HTERT RPE-1 (cell line): ENCODE data around the gene EPHA2.

Source experiments
- in situ Hi-C: fragments of 300-500 bp; cut with MboI; formaldehyde crosslinking; loops from 4 replicates; pipeline ENCODE4 v1.14.3; 2020; ENCODE audit warnings: low sequenced_read_pairs

Gene EPHA2

GRCh38 chr1:16076865-16077238 is 79.0 kb downstream of the EPHA2 start:
- in situ Hi-C loops, result no loop called here

GRCh38 chr1:16076031-16076864 is 79.6 kb downstream of the EPHA2 start:
- in situ Hi-C loops, result no loop called here

GRCh38 chr1:16075337-16076030 is 80.4 kb downstream of the EPHA2 start:
- in situ Hi-C loops, result no loop called here
